HG03520 (cell line): ENCODE data around the gene C19orf67.

ENCODE experiments used
- ATAC-seq: cut with Tn5 transposase; IDR thresholded peaks from one replicate; pipeline ENCODE4 v1.9.1; 2021; ENCODE audit warnings: mild to moderate bottlenecking, moderate library complexity; ENCODE audit not compliant: unreplicated experiment

The C19orf67 gene

DNA sequence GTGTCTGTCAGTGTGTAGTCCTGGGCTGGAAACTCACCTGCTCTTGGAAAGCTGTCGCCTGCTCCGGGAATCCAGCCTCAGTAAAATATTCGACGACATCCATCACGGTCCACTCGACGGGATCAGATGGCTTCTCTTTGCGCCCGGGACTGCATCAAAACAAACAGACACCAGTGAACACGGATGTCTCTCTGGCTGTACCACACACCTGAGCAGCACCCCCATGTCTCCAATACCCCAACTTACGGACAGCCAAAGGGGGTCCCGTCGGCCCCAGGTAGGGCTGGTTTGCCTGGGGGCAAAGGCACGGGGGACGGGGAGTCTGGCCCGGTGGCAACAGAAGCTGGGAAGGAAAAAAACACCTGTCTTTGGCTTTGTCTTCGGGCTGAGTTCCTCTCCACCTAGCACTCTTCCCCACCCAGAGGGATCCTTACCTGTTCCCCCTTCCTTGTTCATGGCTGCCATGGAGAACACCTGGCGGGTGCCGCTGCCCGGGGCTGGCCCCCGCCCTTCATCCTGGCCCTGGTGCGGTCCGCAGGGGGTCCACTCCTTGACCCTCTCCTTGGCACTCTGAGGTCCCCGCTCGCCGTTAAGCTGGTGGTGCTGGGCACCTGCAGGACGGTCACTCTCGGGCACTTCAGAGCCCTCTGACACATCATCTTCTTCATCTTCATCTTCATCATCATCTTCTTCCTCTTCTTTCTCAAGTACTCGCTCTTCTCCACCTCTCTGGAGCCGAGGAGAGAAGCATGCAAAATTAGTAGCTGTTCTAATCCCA is 3.2 kb upstream of the C19orf67 start:
- no peak for ATAC-seq

DNA sequence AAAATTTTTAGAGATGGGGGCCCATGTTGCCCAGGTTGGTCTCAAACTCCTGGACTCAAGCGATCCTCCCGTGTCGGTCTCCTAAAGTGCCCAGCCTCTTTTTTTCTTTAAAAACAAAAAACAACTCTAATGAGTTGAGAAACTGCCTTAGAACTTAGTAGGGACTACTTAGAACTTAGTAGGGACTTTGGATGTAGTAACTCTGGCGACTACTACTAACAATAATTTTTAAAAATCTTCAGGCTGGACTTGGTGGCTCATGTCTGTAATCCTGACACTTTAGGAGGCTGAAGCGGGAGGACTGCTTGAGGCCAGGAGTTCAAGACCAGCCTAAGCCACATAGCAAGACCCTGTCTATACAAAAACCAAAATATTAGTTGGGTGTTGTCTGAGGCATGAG is 515 bp upstream of the C19orf67 start:
- ATAC-seq, result no peak

DNA sequence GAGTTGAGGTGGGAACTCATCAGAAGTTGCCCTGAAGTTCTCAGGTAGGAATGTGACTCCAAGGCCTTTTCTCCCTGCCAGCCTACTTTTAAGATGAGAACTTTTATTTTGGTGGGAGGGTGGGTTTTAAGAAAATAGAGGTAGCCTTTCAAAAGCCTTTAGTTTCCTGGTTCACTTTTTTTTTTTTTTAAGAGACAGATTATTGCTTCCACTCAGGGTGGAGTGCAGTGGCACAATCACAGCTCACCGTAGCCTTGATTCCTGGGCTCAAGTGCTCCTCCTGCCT is 3.0 kb downstream of the C19orf67 start:
- ATAC-seq, result no peak

DNA sequence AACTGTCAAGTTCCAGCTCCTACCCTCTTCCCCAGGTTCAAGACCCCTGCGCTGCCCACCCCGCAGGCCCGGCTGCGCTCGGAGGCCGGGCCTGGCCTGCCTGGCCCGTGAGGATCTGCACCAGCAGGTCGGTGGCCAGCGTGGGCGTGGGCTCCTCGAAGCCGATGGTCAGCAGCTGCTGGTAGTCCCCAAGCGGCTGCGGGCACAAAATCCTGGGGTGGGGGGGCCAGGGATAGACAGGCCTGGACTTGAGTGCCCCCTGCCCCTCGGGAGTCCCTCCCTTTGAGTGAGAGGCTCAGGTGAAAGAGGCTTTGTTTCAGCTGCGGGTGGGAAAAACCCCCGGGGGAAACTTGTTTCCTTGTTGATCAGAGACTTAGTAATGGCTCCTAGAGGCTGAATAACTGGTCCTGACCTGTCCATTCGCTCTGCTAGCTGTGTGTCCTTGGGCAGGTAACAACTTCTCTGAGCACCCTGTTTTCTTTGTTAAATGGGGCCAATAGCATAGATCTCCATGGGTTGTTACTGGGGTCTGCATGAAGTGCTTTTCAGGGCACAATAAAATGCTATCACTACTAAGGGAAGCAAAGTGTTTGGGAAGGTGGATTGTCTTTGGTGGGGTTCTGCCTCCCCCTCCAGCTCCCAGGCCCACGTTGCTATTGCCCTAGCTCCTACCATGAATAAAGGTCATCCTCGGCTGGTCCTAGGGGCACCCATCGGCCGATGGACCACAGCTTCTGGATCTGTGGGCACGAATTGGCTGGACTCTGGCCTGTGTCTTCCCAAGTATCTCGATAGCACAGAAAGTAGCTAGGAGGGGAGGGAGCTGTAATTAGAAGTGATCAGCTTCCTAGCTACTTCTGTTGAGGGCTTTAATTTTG is 3.5 kb downstream of the C19orf67 start:
- no peak for ATAC-seq

GRCh38 chr19:14080887-14081796 is 4.4 kb downstream of the C19orf67 start:
- ATAC-seq, result peak; percentile 83

GRCh38 chr19:14078411-14078810 is 7.2 kb downstream of the C19orf67 start:
- ATAC-seq, result no peak

DNA sequence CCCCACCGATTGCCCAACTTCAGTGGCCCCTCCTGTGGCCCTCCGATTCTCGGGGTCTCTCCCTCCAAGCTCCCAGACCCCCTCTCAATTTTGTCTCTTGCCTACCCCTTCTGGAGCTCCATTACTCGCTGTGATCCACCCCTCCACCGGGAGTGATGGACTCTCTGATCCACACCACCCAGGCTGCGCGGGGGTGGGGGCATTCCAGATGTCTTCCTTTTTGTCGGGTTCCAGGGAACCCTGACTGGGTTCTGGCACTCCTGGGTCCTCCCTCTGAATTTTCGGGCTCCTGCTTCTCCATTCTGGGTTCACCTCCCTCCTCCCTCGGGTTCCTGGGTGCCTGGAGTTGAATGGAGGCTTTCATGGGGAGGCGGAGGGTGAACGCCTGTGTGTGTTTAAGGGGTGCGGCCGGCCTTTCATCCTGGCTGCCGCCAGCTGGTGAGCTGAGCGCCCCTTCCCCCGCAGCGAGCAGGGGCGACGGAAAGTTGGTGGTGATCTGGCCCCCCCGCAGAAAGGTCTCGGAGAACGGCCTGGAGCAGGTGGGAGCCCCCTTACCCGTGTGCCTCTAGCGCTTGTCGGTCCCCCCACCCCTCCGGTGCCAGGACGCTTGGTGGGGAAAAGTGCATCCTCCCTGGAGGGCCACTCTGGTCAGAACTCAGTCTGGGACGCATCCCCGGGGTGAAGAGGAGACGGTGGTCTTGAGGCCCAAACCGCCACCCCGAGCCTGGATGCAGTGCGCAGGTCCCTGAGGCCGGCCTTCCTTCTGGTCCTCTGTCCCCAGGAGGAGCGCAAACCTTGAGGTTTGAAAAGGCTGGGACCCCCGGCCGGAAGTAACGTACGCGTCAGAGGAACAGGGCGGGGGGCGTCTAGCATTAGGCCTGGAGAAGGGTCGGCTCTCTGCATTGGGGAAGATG is 11.4 kb downstream of the C19orf67 start:
- ATAC-seq, result no peak

DNA sequence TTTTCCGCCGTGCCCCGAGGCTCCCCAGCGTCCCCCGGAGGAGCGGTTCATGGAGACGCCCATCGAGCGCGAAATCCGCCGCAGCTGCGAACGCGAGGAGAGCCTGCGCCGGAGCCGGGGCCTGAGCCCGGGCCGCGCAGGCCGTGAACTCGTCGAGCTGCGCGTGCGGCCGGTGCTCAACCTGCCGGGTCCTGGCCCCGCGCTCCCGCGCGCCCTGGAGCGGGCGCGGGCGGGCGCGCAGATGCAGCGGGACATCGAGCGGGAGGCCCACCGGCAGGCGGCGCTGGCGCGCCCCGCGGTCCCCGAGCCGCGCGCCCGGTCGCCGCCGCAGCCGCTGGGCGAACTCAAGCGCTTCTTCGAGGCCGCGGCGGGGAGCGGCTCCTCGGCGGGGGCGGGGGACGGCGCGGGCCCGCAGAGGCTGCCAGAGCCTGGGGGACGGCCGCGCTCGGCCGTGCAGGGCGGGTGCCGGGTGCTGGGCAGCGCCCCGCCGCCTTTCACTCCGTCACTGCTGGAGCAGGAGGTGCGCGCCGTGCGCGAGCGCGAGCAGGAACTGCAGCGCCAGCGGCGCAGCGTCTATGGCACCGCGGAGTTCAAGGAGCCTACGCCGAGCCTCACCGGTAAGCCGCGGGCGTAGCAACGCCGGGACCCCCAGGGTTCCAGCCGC is 12.2 kb downstream of the C19orf67 start:
- peak; percentile 58 for ATAC-seq

GRCh38 chr19:14072535-14073260 is 12.9 kb downstream of the C19orf67 start, which contains the start of gene MISP3:
TSS of gene MISP3 (plus strand) at chr19:14072786. CDS start at chr19:14073310, 524 bp downstream.
- peak; percentile 5 for ATAC-seq

GRCh38 chr19:14070268-14071050 is 15.1 kb downstream of the C19orf67 start:
- ATAC-seq, result no peak

DNA sequence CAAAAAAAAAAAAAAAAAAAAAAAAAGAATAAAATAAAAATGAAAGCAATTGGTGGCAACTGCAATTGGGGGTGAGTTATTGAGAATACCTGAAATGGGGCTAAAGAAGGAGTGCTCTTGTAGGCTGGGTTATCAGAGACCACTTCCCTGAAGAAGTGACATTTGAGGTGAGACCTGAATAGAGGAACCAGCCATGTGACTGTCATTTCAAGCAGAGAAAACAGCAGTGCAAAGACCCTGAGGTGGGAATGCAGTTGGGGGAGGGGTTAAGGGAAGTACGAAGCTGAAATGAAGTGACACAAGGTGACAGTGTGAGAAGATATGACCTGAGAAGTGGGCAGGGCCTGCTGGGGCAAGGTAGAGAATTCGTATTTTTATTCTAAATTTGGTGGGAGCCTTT is 19.4 kb downstream of the C19orf67 start:
- no peak for ATAC-seq

GRCh38 chr19:14063105-14063504 is 22.5 kb downstream of the C19orf67 start:
- ATAC-seq, result no peak

GRCh38 chr19:14062558-14062855 is 23.1 kb downstream of the C19orf67 start:
- no peak for ATAC-seq

GRCh38 chr19:14061751-14062557 is 23.6 kb downstream of the C19orf67 start, which contains the start of gene PALM3:
TSS of gene PALM3 (minus strand) at chr19:14062076. CDS start at chr19:14061980, 96 bp downstream.
- no peak for ATAC-seq

GRCh38 chr19:14061081-14061749 is 24.4 kb downstream of the C19orf67 start:
- no peak for ATAC-seq

- ATAC-seq, result no peak
Measured at GRCh38 chr19:14059652-14060155, 25.9 kb downstream of the C19orf67 start.

- no peak for ATAC-seq
Measured at GRCh38 chr19:14059093-14059480, 26.5 kb downstream of the C19orf67 start.
